Ecto neural progenitor cell (in vitro differentiated cells): ENCODE data around the gene MYO1F.
"Not testable (repeated sequence)": the region's sequence is repeated elsewhere in the genome, so short reads cannot be mapped to it uniquely, and the experiment has no call there.

ENCODE experiments used
- DNase-seq: peaks from one replicate; pipeline ENCODE4 v3.0.0-alpha.2; 2018; ENCODE audit warnings: low spot score

MYO1F gene

DNA sequence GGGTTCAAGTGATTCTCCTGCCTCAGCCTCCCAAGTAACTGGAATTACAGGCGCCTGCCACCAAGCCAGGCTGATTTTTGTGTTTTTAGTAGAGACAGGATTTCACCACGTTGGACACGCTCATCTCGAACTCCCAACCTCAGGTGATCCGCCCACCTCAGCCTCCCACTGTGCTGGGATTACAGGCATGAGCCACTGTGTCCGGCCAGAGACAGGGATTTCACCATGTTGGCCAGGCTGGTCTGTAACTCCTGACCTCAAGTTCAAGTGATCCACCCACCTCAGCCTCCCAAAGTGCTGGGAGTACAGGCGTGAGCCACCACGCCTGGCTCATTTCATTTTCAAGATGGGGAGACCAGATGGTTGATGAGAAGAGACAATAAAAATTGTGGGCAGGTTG, 12.4 kb downstream of the MYO1F start:
- not testable (repeated sequence) for DNase-seq

DNA sequence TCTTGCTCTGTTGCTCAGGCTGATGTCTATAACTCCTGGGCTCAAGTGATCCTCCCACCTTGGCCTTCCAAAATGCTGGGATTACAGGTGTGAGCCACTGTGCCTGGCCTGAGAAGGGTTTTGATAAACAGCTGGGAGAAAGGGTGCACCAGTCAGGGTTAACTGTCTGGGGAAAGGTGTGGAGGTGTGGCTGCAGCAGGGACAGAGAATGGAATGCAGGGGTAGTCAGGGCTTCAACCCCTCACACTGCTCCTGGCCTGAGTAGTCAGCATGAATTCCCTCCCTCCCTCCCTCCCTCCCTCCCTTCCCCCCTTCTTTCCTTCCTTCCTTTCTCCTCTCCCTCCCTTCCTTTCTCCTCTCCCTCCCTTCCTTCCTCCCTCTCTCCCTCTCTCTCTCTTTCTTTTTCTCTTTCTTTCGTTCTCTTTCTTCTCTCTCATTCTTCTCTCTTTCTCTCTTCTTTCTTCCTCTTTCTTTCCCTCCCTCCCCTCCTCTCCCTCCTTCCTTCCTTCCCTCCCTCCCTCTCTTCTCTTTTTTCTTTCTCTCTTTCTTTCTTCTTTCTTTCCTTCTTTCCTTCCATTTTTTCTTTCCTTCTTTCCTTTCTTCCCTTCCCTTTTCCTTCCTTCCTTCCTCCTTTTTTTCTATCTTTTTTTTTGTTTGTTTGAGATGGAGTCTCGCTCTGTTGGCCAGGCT, 16.0 kb downstream of the MYO1F start:
- DNase-seq, result no peak

DNA sequence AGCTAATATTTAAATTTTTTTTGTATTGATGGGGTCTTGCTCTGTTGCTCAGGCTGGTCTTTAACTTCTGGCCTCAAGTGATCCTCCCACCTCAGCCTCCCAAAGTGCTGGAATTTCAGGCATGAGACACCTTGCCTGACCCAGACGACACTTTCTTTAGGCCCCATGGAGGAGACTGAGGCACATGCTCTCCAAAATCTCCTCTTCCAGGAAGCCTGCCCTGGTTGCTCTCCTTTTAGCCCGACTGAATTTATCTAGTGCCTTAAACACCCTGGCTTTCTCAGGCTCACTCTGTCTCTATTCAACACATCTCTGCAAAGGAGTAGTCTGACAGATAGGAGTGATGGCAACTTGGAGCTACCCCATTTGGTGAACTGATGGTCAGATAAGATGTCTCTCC, 18.9 kb downstream of the MYO1F start:
- no peak for DNase-seq

DNA sequence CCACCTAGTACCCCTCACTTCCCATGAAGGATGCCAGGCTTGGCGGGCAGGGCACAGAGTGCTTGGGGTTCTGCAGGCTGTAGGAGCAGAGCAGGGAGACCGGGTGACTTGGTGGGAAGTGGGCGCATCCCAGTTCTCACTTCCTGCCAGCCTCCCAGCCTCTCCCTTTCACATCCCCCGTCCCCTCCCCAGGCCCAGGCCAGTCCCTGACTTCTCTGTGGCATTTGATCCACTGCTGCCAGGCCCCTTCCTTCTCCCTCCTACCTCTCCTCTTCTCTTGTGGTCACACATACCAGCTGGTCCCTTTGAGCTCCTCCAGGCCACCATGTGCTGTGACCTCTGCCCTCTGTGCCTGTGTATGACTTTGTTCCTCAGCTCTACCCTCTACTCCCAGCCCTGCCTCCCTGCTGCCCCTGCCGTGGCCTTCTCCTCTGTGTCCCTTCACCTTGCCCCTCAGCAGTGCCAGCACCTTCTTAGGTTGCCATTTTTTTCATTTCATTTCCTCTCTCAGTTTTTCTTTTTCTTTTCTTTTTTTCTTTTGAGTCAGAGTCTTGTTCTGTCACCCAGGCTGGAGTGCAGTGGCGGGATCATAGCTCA, 19.5 kb downstream of the MYO1F start:
- no peak for DNase-seq

DNA sequence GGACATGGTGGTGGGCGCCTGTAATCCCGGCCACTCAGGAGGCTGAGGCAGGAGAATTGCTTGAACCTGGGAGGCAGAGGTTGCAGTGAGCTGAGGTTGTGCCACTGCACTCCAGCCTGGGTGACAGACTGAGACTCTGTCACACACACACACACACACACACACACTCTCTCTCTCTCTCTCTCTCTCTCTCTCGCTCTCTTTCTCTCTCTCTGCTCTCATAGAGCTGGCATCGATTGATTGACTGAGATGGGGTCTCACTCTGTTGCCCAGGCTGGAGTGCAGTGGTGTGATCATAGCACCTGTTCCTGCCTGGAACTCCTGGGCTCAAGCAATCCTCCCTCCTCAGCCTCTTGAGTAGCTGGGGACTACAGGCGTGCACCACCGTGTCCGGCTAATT, 23.5 kb downstream of the MYO1F start:
- not testable (repeated sequence) for DNase-seq

DNA sequence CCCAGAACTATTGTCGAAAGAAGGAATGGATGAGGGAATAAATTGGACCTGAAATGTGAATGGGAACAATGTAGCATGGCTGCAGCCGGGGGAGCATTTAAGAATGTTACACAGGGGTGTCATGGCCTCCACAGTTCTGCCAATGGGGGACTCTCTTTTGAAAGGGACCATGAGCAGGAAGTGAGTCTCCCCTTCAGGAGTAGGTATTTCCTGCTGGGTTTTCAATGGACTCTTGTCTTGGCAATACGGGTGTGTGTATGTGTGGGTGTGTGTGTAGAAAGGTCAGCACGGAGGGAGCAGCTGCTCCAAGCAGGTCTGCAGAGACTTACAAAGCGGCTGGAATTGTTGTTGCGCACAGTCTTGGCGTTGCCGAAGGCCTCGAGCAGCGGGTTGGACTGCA, 24.4 kb downstream of the MYO1F start:
- DNase-seq, result peak; percentile 50

DNA sequence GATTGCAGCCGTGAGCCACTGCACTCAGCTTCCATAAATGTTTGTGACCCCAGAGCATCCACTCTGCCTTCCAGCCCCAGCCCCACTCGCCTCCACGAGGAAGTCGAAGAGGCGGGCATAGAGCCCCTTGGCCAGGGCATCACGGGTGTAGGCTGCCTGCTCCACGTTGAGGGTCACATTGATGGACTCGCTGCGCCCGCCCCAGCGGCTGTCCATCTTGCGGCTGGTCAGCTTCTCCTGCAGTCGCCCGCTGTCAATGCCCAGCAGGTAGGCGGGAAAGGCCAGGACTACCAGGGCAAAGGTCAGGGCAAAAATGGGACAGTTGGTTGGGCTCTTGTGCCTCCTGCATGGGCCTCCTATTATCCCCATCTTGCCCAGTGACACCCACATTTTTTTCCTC, 27.2 kb downstream of the MYO1F start:
- no peak for DNase-seq

DNA sequence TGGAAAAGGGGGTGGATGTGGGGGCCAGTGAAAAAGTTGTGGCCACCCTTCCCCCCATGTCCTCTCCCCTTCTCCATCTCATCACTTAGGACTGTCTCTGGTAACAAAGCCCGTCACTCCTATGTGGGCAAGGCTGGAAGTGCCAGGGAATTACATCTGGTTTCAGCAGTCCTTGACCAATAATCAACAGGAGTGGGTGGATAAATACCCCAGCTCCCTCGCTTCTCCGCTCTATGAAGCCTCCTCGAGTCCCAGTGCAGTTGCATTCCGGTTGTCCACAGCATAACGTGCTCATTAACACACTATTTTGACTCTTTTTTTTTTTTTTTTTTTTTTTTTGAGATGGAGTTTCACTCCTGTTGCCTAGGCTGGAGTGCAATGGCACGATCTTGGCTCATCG, 31.5 kb downstream of the MYO1F start:
- peak; percentile 28 for DNase-seq

DNA sequence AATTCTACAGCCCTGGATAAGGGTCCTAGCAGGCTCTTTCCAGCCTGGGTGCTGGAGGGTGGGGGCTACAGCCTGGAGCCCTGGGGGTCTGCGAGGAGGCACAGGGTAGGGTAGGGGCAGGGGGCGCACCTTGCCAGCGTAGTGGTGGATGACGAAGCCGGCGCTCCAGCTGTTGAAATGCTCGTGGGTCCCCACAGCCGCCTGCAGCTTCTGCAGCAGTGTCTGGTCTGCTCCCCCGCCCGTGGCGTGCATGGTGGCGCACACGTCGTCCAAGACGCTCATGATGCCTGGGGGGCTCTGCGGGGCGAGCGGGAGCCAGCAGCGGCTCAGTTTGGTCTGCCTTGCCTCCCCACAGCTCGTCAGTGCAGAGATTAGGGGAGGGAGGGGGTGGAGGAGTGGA, 33.1 kb downstream of the MYO1F start:
- no peak for DNase-seq

DNA sequence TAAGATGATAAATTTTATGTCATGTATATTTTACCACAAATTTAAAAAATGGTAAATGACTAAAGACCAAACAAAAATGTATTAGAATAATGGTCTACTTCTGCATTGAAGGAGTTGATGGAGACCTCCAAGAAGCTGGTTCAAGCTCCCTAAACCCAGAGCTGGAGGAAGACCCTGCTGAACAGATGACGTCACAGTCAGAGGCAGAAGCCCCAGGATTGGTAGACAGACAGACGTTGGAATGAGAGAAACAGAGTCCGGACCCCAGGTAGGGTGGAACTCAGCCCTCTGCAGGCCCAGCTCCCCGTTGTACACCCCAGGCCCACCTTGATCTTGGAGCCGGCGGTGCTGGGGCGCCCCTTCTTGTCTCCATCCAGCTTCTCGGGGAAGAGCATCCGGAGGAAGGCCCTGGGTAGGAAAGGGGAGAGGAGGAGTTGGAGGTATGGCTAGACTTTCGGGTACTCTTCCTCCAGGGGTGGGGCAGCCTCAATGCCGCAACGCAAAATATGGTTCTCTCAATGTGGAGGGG, 37.6 kb downstream of the MYO1F start:
- peak; percentile 31 for DNase-seq

DNA sequence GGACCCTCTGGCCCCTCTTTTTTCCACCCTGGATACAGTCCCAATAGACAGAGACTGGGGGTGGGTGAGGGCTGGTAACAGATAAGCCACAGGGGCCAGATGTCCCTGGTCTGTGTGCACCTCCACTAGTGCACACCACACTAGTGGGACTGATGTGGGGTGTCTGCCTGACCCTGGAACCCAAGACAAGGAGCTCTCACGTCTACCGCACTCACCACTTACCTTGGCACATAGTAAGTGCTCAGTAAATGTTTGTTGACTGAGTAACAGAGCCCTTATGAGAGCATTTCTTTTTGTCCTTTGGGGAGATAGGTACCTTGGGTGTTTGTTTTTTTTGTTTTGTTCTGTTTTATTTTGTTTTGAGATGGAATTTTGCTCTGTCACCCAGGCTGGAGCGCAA, 40.1 kb downstream of the MYO1F start:
- DNase-seq, result no peak

DNA sequence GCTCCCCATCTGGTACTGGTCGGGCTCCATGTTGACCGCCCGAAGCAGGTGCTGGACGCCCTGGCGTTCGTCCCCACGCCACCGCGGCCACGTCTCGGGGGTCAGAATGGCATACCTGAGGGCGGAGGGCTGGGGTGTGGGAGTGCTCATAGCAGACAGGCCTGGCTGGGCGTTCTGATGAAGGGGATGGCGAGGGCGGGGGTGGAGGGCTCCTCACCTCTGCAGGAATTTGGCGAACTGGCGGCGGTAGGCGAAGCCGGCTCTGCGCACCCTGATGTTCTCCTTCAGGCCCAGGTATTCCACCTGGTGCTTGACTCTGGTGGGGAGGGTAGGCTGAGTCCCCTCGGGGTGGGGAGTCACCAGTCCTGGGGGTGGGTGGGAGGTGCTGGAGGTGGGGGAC, 41.0 kb downstream of the MYO1F start:
- peak; percentile 33 for DNase-seq

DNA sequence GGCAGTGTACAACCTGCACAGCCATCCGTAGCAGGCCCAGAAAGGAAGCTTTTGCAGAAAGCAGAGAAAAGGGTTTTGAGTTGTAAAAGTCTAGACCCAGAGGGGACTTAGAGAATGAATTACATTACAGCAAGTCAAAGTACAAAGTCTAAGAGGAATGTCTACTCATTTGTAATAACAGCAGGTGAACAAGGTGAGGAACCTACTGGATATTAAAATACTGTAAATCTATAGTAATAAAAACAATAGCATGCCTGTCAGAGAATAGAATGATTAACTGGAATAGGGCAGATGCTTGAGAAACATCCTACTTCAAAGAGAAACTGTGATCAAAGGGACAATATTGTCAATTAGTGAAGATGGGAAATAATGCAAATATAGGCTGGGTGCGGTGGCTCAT, 45.0 kb downstream of the MYO1F start:
- DNase-seq, result no peak

DNA sequence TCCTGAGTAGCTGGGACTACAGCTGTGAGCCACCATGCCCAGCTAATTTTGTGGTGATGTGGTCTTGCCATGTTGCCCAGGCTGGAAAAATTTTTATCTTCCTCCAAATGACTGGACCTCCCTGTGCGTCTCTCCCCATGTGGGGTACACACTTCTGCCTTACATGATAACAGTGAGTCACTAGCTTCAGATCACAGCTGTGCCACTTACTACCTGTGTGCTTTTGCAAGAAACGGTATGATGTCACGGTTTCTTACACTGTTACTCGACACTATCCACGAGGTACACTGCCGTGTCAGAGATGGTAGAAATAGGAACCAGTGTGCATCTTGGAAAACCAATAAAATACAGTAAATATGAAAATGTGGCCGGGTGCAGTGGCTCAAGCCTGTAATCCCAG, 45.8 kb downstream of the MYO1F start:
- no peak for DNase-seq

DNA sequence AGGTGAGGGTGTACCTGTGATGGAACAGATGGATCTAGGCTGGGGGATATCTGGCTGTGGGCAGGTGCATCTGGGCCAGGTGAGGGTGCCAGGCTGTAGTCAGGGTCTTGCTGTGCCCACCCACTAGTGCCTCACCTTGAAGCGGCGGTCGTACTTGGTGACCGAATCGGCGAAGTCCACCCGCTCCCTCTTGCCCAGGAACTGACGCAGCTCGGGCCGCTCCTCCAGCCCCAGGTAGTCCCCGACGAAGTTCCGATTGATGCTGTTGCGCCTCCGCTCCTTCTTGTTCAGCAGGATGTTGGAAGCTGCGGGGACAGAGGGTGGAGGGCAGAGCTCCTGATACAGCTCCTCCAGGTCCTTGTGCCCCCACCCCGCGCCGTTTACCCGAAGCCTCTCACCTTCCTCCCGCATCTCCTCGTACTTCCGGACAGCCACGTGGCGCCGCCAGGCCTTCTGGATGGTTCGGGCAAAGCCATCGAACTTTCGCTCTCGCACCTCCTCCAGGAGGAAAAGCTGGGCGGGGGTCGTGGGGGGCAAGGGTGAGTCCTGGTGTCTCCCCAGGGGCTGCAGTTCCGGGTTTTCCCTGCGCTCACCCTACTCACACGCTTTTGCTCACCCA, 47.1 kb downstream of the MYO1F start:
- DNase-seq, result no peak

DNA sequence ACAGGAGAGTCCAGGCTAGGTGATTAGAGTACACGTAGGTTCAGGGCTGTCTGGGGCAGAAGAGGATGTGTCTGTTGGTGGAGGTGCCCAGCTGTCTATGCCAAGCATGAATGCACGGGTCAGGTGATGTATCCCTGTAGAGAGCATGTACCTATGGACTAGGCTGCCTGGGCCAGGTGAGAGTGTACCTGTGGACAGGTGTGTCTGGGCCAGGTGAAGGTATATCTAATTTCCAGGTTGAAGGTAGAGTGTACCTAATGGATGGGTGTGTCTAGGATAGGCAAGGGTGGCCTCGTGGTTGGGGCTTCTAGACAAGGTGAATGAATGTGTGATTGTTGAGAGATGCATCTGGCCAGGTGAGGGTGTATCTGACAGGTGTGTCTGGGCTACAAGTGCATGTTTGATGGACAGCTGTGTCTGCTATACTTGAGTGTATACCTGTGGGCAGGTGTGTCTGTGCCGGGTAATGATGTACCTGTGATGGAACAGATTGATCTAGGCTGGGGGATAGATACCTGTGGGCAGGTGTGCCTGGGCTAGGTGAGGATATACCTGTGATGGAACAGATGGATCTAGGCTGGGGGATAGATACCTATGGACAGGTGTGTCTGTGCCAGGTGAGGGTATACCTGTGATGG, 47.8 kb downstream of the MYO1F start:
- DNase-seq, result no peak

DNA sequence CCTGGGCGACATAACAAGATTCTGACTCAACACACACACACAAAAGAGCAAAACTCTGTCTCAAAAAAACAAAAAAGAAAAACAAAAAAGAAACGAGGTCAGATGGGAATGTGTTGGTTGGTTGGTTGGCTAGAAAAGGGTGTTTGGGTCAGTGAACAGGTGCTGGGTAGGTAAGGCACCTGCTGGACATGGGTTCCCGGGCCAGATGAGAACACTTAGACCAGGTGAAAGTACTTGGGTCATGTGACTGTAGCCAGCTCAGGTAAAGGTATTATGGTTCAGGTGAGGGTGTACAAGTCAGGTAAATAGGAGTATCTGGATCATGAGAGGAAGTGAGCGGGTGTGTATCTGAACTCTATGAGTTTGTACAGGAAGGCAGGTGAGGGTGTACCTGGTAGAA, 48.7 kb downstream of the MYO1F start:
- no peak for DNase-seq

DNA sequence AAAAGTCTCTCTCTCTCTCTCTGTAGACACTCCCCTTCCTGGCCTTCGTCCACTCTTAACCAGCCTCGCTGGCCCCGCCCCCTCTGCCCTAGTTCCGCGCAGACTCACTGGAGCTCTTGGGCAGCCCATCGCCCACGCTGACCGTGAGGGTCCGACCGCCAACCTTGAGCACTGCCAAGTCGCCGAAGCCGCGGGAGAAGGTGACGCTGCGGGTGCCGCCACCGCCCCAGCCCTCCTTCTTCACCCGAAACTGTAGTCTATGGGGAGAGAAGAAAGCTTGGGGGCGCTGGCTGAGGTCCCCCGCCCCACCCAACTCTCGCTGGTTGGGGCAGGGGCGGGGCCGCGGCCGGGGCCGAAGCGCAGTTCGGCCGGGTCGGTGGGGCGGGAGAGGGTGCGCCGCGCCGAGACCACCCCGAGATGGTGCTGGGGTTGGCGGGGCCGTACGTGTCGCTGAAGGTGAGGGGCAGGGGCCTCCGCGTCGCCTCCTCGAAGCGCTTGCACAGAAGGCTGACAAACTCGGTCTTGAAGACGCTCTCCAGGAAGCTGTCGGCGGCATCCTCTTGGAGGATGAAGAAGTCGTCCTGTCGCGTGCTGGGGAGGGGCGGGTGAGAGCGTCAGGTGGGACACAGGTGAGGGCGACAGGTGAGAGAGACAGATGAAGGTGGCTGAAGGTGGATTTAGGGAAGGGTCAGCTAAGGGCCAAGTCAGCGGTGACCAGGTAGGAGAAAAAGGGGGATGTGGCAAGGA, 50.7 kb downstream of the MYO1F start:
- DNase-seq, result peak; percentile 95

DNA sequence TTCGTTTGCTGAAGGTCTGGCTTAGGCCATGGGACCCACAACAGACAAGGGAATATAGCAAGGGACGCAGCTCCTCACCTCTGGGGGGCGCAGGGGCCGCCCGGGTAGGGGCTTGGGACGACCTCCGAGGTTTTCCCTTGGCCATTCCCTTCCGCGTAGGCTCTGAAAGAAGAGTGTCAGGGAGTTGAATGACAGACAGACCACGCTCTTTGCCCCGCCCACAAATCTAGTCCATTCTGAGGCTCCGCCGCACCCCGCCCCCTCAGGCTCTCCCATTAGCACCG, 51.9 kb downstream of the MYO1F start:
- no peak for DNase-seq

DNA sequence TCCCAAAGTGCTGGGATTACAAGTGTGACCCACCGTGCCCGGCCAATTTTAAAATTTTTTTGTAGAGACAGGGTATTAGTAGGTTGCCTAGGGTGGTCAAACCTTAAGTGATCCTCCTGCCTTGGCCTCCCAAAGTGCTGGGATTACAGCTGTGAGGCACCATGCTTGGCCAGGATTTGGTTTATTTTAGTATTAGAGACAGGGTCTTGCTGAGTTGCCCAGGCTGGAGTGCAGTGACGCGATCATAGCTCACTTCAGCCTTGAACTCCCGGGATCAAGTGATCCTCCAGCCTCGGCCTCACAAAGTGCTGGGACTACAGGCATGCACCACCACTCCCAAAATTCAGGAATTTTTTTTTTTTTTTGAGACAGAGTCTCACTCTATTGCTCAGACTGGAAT, 57.9 kb downstream of the MYO1F start:
- no peak for DNase-seq

DNA sequence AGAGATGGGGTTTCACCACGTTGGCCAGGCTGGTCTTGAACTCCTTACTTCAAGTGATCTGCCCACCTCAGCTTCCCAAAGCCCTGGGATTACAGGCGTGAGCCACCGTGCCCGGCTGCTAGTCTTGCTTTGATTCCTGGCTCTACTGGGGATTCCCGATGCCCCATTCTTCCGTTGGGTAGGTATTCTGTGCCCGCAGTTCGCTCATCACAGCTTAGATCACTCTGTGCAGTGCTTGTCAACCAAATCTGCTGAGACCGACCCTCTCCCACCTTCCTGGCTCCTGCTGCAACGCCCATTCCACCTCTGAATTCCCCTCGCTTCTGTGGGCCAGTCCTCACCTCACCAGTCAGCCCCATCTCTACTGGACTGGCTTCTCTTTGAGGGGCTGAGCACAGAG, 58.7 kb downstream of the MYO1F start:
- no peak for DNase-seq
